HG03558 (cell line): ENCODE data around the gene IRAK2.

ENCODE experiments used
- ATAC-seq: cut with Tn5 transposase; IDR thresholded peaks from one replicate; pipeline ENCODE4 v1.9.1; 2021; ENCODE audit warnings: moderate number of reproducible peaks; ENCODE audit not compliant: unreplicated experiment; ENCODE audit errors: extremely low read depth

The IRAK2 gene

GRCh38 chr3:10187290-10187876, 22.7 kb downstream of the IRAK2 start:
- ATAC-seq: no peak

GRCh38 chr3:10187944-10188343, 23.2 kb downstream of the IRAK2 start:
- ATAC-seq: no peak

GRCh38 chr3:10188804-10189556, 24.3 kb downstream of the IRAK2 start:
- ATAC-seq: no peak

GRCh38 chr3:10189557-10190354, 25.0 kb downstream of the IRAK2 start:
- no peak for ATAC-seq

GRCh38 chr3:10192953-10193691, 28.4 kb downstream of the IRAK2 start:
- no peak for ATAC-seq

GRCh38 chr3:10193692-10194327, 29.1 kb downstream of the IRAK2 start:
- ATAC-seq: no peak

GRCh38 chr3:10194328-10195071, 29.8 kb downstream of the IRAK2 start:
- ATAC-seq: no peak

GRCh38 chr3:10195366-10196089, 30.8 kb downstream of the IRAK2 start:
- no peak for ATAC-seq

GRCh38 chr3:10196389-10197052, 31.8 kb downstream of the IRAK2 start:
- ATAC-seq: no peak

GRCh38 chr3:10198226-10198625, 33.5 kb downstream of the IRAK2 start:
- no peak for ATAC-seq

GRCh38 chr3:10198761-10199649, 34.3 kb downstream of the IRAK2 start:
- ATAC-seq: peak; percentile 44

- ATAC-seq: no peak
Observed at GRCh38 chr3:10204921-10205320, 40.2 kb downstream of the IRAK2 start.

GRCh38 chr3:10205451-10206165, 40.9 kb downstream of the IRAK2 start:
- no peak for ATAC-seq

- ATAC-seq: no peak
Observed at GRCh38 chr3:10206166-10206511, 41.4 kb downstream of the IRAK2 start.

GRCh38 chr3:10213156-10213792, 48.6 kb downstream of the IRAK2 start:
- ATAC-seq: no peak
